ENCODE results near the gene TEDC2.

DNA sequence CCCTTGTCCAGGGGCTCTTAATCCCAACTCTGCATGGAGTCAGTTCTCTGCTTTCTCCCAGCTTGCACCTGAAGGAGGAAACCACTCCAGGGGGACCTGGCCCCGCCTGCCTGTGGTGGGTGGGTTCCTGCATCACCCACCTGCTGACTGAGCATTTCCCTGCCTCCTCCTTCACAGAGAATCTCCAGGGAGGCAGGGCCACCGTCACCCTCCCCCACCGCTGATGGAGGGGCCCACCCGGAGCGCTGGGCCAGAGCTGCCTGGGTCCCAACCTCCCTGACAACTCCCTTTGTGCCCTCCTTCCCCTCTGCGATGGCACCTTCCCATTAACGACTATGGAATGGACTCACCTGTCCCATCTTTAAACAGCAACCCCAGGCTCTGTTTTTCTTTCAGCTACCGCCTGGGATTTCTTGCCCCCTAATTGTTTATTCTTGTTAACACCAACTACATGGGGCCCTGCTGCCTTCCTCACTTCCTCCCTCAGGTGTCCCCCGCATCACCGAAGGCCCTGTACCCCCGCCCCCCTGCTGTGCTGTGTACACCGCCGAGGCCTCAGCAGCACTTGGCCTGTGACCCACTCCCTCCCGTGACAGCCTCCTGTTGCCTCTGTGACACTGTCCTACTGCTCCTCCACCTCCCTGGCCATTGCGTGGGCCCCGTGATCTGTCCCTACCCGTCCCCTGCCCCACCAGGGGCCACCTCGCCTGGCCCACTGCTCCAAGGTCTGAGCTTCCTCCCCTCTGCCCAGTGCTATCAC, 842 bp upstream of the TEDC2 start:
- no peak for TF ChIP-seq POLR2A (IDR thresholded peaks at IDR 0.05)
- TF ChIP-seq, protein P1, sequence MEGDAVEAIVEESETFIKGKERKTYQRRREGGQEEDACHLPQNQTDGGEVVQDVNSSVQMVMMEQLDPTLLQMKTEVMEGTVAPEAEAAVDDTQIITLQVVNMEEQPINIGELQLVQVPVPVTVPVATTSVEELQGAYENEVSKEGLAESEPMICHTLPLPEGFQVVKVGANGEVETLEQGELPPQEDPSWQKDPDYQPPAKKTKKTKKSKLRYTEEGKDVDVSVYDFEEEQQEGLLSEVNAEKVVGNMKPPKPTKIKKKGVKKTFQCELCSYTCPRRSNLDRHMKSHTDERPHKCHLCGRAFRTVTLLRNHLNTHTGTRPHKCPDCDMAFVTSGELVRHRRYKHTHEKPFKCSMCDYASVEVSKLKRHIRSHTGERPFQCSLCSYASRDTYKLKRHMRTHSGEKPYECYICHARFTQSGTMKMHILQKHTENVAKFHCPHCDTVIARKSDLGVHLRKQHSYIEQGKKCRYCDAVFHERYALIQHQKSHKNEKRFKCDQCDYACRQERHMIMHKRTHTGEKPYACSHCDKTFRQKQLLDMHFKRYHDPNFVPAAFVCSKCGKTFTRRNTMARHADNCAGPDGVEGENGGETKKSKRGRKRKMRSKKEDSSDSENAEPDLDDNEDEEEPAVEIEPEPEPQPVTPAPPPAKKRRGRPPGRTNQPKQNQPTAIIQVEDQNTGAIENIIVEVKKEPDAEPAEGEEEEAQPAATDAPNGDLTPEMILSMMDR (IDR thresholded peaks at IDR 0.05): no peak
